Measurements from ENCODE around the gene CLCNKA. TPM values are rescaled to one million over a fixed set of nuclear protein-coding genes. Genes with fewer than 3 reads are reported as not detected.

Gene CLCNKA
- polyA plus RNA-seq, 1 donor = 0.18 TPM

DNA sequence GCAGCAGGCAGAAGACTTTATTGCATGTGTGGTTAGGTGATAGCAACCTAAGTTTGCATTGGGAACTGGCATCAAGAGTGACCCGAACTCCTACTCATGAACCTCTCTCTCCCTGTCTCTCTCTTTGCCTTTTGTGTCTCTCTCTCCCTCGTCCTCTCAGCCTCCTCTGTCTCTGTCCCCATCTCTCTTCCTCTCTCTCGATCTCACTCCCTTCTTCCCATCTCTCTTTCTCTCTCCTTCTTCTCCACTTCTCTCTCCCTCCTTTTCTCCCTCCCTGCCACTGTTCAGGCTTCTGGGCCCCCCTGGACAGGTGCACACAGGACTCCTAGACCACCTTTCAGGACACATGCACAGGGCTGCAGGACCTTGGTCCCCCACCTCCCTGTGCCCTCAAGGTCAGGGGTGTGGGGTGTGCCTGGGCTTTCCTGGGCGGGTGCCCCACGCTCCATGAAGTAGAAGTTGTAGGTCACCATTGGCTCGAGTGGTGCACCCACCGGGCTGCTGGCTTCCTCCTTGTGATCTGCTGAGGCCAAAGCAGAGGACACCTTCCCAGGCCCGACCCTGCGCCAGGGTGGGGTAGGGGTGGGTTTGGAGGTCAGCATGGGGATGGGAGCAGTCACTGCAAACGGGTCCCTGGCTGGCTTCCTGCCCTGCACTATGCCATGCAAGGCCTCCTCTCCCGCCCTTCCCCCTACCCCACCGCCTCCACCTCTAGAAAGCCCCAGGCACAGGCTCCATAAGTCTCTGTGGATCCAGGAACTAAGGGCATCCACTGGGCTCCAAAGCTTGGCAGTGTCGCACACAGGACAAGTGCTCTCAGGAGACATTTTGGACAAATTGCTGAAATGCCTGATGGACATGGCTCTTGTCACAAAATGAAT is 32.7 kb upstream of the CLCNKA start:
- DNase-seq = no peak
- H3K27ac ChIP-seq (ENCODE audit: low read length) = no peak overlapping the region
- 72% methylated on average over 3 of the region's 13 CpGs for WGBS (ENCODE audit: insufficient coverage, low lambda C conversion rate)
- H3K4me1 ChIP-seq (ENCODE audit: control insufficient read depth, insufficient read depth, low read length) = no peaks in the 10 kb centered on the region
- no peaks in the 10 kb centered on the region for H3K27me3 ChIP-seq (ENCODE audit: control insufficient read depth, insufficient read depth, low read length)
- H3K36me3 ChIP-seq (ENCODE audit: control insufficient read depth, insufficient read depth, low read length) = no peaks in the 10 kb centered on the region
- H3K9me3 ChIP-seq (ENCODE audit: control insufficient read depth, low read depth, low read length) = no peaks in the 10 kb centered on the region
- no peak overlapping the region for H3K4me3 ChIP-seq (ENCODE audit: low read length)

- Histone ChIP-seq H3K27ac (ENCODE audit: low read length) (no peak overlapping the region), H3K36me3 (ENCODE audit: control insufficient read depth, insufficient read depth, low read length) (no peaks in the 10 kb centered on the region), H3K4me1 (ENCODE audit: control insufficient read depth, insufficient read depth, low read length) (no peaks in the 10 kb centered on the region), H3K9me3 (ENCODE audit: control insufficient read depth, low read depth, low read length) (no peaks in the 10 kb centered on the region), H3K27me3 (ENCODE audit: control insufficient read depth, insufficient read depth, low read length) (no peaks in the 10 kb centered on the region), H3K4me3 (ENCODE audit: low read length) (no peak overlapping the region)
- no peak for DNase-seq
- WGBS (ENCODE audit: insufficient coverage, low lambda C conversion rate) = no CpG with 5 or more reads among the region's 9 CpGs
These were observed 32.1 kb upstream of the CLCNKA start for GRCh38 chr1:15989776-15990175.

DNA sequence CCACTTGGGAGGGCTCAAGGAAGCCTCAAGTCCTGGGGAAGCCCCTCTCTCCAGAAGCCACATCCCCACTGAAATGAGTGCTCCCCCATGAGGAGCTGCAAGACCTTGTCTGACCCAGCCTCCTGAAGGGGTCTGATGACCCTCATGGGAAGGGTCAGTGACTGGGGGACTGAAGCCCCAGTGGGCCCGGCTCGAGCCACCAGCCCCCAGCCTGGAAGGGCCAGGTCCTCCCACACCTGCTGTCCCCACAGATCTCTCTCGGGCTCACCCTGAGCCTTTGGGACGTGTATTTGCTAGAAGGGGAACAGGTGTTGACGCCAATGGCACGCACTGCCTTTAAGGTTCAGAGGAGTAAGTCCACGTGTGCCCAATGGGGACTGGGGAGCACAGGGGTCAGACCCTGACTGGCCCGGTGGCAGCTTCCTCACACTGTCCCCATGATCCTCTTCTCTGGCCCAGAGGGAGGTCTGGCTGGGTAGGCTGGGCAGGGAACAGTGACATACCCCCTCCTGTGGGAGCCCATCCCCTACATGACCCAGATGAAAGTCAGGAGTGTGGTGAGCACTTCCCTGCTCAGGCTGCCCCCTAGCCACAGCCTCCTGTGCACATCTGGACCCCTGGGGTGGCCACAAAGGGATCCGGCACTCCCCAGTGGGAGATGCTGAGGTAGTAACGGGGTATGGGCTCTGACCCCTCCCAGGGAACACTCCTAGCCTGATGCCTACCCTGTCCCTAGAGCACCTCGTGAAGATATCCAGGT is 30.2 kb upstream of the CLCNKA start:
- DNase-seq = no peak
- Histone ChIP-seq H3K9me3 (ENCODE audit: control insufficient read depth, low read depth, low read length) (no peaks in the 10 kb centered on the region), H3K27me3 (ENCODE audit: control insufficient read depth, insufficient read depth, low read length) (no peaks in the 10 kb centered on the region), H3K36me3 (ENCODE audit: control insufficient read depth, insufficient read depth, low read length) (no peaks in the 10 kb centered on the region), H3K4me1 (ENCODE audit: control insufficient read depth, insufficient read depth, low read length) (no peaks in the 10 kb centered on the region), H3K27ac (ENCODE audit: low read length) (no peak overlapping the region), H3K4me3 (ENCODE audit: low read length) (no peak overlapping the region)
- no CpG with 5 or more reads among the region's 11 CpGs for WGBS (ENCODE audit: insufficient coverage, low lambda C conversion rate)

DNA sequence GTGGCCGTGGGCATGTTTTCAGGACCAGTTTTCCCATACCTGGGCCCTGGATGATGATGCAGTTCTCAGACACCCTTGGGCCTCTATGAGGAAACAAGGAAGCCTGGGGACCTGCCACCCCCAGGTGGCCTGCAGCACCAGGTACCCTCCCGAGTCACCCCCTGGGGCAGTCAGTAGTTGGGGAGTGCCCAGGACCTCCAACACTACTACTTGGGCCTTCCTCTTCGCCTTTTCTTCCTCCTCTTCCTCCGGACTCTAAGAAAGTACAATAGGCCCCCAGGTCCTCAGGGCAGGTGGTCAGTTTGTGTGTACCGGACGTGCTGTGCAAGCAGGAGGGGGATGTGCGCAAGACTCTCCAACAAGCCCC is 29.7 kb upstream of the CLCNKA start:
- Histone ChIP-seq H3K27ac (ENCODE audit: low read length) (no peak overlapping the region), H3K4me1 (ENCODE audit: control insufficient read depth, insufficient read depth, low read length) (no peaks in the 10 kb centered on the region), H3K36me3 (ENCODE audit: control insufficient read depth, insufficient read depth, low read length) (no peaks in the 10 kb centered on the region), H3K9me3 (ENCODE audit: control insufficient read depth, low read depth, low read length) (no peaks in the 10 kb centered on the region), H3K27me3 (ENCODE audit: control insufficient read depth, insufficient read depth, low read length) (no peaks in the 10 kb centered on the region), H3K4me3 (ENCODE audit: low read length) (no peak overlapping the region)
- WGBS (ENCODE audit: insufficient coverage, low lambda C conversion rate) = 90% methylated on average over 2 of the region's 7 CpGs
- no peak for DNase-seq

DNA sequence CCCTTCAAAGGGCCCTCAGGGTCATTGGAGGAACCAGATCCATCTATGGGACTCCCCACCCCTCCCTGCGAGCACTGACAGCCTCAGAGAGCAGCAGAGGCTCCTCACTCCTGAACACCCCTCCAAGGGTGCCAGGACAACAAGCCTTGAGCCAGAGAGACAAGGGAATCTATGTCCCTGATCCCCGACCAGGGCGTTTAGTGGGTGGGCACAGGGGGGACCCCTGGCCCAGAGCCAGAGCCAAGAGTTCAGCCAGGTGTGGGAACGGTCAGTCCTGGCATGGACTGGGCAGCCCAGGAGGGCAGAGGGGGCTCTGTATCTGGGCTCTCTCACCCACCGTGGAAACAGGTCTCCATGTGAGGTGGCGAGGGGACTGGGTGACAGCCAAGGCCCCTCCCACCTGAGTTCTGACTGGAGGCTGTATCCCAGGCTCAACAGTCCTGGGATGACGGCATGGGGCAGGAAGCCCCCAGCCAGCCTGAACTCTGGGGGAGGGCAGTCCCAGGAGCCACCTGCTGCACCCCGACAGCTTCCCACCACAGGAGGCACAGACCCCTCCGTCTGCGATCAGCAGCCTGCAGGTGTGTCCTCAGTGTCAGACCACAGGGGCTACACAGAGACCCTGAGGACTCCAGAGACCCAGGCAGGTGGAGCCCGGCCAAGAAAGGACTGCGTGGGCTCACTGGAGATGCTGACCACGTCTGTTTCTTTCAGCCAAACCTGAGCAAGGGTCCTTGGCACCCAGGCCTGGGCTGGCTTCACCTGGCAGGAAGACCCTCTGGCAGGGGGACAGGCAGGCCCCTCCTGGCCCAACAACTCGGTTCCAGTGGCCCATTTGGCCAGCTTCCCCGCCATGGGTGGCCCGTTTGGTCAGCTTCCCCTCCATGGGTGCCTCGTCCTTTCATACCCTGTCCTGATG is 29.0 kb upstream of the CLCNKA start:
- no peaks in the 10 kb centered on the region for H3K36me3 ChIP-seq (ENCODE audit: control insufficient read depth, insufficient read depth, low read length)
- H3K4me3 ChIP-seq (ENCODE audit: low read length) = no peak overlapping the region
- WGBS (ENCODE audit: insufficient coverage, low lambda C conversion rate) = no CpG with 5 or more reads among the region's 17 CpGs
- H3K4me1 ChIP-seq (ENCODE audit: control insufficient read depth, insufficient read depth, low read length) = no peaks in the 10 kb centered on the region
- H3K27me3 ChIP-seq (ENCODE audit: control insufficient read depth, insufficient read depth, low read length) = no peaks in the 10 kb centered on the region
- no peak overlapping the region for H3K27ac ChIP-seq (ENCODE audit: low read length)
- DNase-seq = no peak
- no peaks in the 10 kb centered on the region for H3K9me3 ChIP-seq (ENCODE audit: control insufficient read depth, low read depth, low read length)

DNA sequence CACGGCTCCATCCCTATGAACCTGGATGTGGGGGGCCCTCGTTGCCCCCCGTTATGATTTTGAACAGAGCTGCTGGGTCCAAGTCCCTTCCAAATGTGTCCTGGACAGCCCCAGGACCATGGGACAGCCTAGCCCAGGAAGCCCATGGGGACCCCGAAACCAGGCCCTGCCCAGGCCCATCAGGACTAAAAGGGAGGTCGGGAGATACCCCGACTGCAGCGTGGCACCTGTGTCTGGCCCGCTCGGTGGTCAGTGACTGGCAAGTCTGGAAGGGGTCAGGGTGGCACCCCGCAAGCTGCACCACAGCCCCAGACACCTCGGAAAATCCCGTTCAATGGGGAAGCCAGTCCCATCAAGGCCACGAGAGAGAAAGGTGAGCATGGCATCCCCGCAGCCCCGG is 28.2 kb upstream of the CLCNKA start:
- H3K27ac ChIP-seq (ENCODE audit: low read length) = no peak overlapping the region
- H3K27me3 ChIP-seq (ENCODE audit: control insufficient read depth, insufficient read depth, low read length) = no peaks in the 10 kb centered on the region
- WGBS (ENCODE audit: insufficient coverage, low lambda C conversion rate) = no CpG with 5 or more reads among the region's 15 CpGs

GRCh38 chr1:15994081-15994480 is 27.8 kb upstream of the CLCNKA start:
- no peak for DNase-seq
- H3K4me3 ChIP-seq (ENCODE audit: low read length) = no peak overlapping the region
- no peaks in the 10 kb centered on the region for H3K4me1 ChIP-seq (ENCODE audit: control insufficient read depth, insufficient read depth, low read length)
- H3K27me3 ChIP-seq (ENCODE audit: control insufficient read depth, insufficient read depth, low read length) = no peaks in the 10 kb centered on the region
- H3K27ac ChIP-seq (ENCODE audit: low read length) = no peak overlapping the region
- H3K9me3 ChIP-seq (ENCODE audit: control insufficient read depth, low read depth, low read length) = no peaks in the 10 kb centered on the region
- WGBS (ENCODE audit: insufficient coverage, low lambda C conversion rate) = no CpG with 5 or more reads among the region's 10 CpGs
- H3K36me3 ChIP-seq (ENCODE audit: control insufficient read depth, insufficient read depth, low read length) = no peaks in the 10 kb centered on the region

More for the DNA sequence above, 28.2 kb upstream of the CLCNKA start:
- no peaks in the 10 kb centered on the region for H3K4me1 ChIP-seq (ENCODE audit: control insufficient read depth, insufficient read depth, low read length)
- H3K9me3 ChIP-seq (ENCODE audit: control insufficient read depth, low read depth, low read length) = no peaks in the 10 kb centered on the region
- H3K36me3 ChIP-seq (ENCODE audit: control insufficient read depth, insufficient read depth, low read length) = no peaks in the 10 kb centered on the region
- no peak overlapping the region for H3K4me3 ChIP-seq (ENCODE audit: low read length)
- no peak for DNase-seq

GRCh38 chr1:15994590-15995351 is 27.1 kb upstream of the CLCNKA start:
- H3K4me3 ChIP-seq (ENCODE audit: low read length) = no peak overlapping the region
- no peak for DNase-seq
- H3K27me3 ChIP-seq (ENCODE audit: control insufficient read depth, insufficient read depth, low read length) = no peaks in the 10 kb centered on the region
- WGBS (ENCODE audit: insufficient coverage, low lambda C conversion rate) = 73% methylated on average over 2 of the region's 11 CpGs
- H3K4me1 ChIP-seq (ENCODE audit: control insufficient read depth, insufficient read depth, low read length) = no peaks in the 10 kb centered on the region
- H3K27ac ChIP-seq (ENCODE audit: low read length) = no peak overlapping the region
- H3K36me3 ChIP-seq (ENCODE audit: control insufficient read depth, insufficient read depth, low read length) = no peaks in the 10 kb centered on the region
- no peaks in the 10 kb centered on the region for H3K9me3 ChIP-seq (ENCODE audit: control insufficient read depth, low read depth, low read length)

- no peak overlapping the region for H3K4me3 ChIP-seq (ENCODE audit: low read length)
- H3K4me1 ChIP-seq (ENCODE audit: control insufficient read depth, insufficient read depth, low read length) = no peaks in the 10 kb centered on the region
- H3K27me3 ChIP-seq (ENCODE audit: control insufficient read depth, insufficient read depth, low read length) = no peaks in the 10 kb centered on the region
- no peaks in the 10 kb centered on the region for H3K9me3 ChIP-seq (ENCODE audit: control insufficient read depth, low read depth, low read length)
- no CpG with 5 or more reads among the region's 9 CpGs for WGBS (ENCODE audit: insufficient coverage, low lambda C conversion rate)
- DNase-seq = no peak
- H3K27ac ChIP-seq (ENCODE audit: low read length) = no peak overlapping the region
- no peaks in the 10 kb centered on the region for H3K36me3 ChIP-seq (ENCODE audit: control insufficient read depth, insufficient read depth, low read length)
These were observed 24.7 kb upstream of the CLCNKA start for GRCh38 chr1:15997076-15997585.
